ENCODE data around the gene CCNI.

GRCh38 chr4:77028246-77028645 is 47.5 kb downstream of the CCNI start:
- TF ChIP-seq YY1 (IDR thresholded peaks at IDR 0.05; ENCODE audit: low read depth) = no peak
- no peak for TF ChIP-seq ZBTB33 (IDR thresholded peaks at IDR 0.05; ENCODE audit: borderline replicate concordance, low read depth)
- no peak for TF ChIP-seq CTCF (IDR thresholded peaks at IDR 0.05)
- TF ChIP-seq MXI1 (IDR thresholded peaks at IDR 0.05; ENCODE audit: low read depth, low read length) = no peak
- TF ChIP-seq USF1 (IDR thresholded peaks at IDR 0.05; ENCODE audit: borderline replicate concordance, low read depth) = no peak

Data from SK-N-SH (cell line).